ENCODE results near the gene ZNF611.
A peak's percentile ranks its signal among the peaks of the same experiment; 100 is the strongest.
"Not testable (repeated sequence)": the region's sequence is repeated elsewhere in the genome, so short reads cannot be mapped to it uniquely, and the experiment has no call there.

ZNF611 gene

DNA sequence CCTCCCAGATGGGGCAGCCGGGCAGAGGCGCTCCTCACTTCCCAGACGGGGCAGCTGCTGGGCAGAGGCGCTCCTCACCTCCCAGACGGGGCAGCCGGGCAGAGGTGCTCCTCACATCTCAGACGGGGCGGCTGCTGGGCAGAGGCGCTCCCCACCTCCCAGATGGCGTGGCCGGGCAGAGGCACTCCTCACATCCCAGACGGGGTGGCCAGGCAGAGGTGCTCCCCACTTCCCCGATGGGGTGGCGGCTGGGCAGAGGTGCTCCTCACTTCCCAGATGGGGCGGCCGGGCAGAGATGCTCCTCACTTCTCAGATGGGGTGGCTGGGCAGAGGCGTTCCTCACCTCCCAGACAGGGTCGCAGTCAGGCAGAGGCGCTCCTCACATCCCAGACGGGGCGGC, 14.3 kb downstream of the ZNF611 start:
- DNase-seq (ENCODE audit: extremely low read depth in 1 of 2, low read depth in 1 of 2): not testable (repeated sequence)

DNA sequence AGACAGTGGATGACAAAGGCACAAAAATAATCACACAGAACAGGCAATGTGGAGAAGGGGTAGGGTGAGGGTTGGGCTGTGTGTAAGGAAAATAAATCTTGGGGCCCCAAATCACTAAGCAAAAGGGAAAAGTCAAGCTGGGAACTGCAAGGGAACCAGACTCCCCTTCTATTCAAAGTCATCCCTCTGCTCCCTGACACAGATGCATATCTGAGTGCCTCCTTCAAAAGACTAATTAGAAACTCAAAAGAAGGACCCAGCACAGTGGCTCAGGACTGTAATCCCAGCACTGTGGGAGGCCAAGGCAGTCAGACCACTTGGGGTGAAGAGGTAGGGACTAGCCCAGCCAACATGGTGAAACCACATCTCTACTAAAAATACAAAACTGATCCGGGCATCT, 18.3 kb downstream of the ZNF611 start:
- DNase-seq (ENCODE audit: extremely low read depth in 1 of 2, low read depth in 1 of 2): no peak

DNA sequence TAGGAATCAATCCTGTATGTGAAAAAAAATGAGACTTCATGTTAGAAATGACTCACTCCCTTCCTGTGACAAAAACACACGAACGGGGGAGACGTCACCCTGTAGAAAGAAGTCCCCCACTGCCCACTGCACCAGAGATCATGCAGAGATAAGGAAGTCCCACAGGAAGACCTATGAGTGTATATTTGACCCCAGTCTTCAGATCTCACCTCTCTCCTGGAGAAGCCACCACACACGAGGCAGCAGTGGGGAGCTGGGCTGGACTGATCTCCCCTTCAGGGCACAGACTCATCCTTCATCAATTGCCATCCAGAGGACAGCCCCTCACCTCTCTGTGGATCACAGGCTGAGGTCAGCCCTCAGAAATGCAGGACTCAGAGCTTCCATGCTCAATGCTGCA, 18.9 kb downstream of the ZNF611 start:
- not testable (repeated sequence) for DNase-seq (ENCODE audit: extremely low read depth in 1 of 2, low read depth in 1 of 2)

DNA sequence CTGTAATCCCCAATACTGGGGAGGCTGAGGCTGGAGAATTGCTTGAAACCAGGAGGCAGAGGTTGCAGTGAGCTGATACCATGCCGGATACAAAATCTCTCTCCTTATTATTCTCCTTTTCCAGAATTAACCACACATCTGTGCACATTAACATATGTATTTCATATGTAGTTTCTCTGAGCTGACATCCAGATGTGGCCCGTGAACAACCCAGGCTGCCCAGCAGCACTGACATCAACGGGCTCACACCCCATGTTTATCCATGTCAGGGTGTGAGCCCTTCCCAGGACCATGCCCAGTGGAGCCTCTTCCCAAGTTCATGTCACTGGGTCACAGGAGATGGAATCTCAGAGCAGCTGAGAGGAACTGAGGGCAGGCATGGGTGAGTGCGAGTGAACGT, 19.5 kb downstream of the ZNF611 start:
- DNase-seq (ENCODE audit: extremely low read depth in 1 of 2, low read depth in 1 of 2): not testable (repeated sequence)

DNA sequence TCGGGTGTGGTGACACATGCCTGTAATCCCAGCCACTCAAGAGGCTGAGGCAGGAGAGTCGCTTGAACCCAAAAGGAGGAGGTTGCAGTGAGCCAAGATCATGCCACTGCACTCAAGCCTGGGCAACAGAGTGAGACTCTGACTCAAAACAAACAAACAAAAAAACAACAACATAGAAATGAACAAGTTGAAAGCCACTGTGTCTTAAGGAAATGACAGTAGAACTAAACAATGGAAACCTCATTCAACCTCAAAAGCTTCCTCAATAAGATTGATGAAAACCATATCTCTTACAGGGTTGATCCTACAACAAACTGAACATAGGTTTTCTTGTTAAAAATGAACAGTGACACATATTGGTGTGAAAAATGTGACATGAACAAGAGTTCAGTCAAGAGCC, 21.8 kb downstream of the ZNF611 start:
- DNase-seq (ENCODE audit: extremely low read depth in 1 of 2, low read depth in 1 of 2): not testable (repeated sequence)

DNA sequence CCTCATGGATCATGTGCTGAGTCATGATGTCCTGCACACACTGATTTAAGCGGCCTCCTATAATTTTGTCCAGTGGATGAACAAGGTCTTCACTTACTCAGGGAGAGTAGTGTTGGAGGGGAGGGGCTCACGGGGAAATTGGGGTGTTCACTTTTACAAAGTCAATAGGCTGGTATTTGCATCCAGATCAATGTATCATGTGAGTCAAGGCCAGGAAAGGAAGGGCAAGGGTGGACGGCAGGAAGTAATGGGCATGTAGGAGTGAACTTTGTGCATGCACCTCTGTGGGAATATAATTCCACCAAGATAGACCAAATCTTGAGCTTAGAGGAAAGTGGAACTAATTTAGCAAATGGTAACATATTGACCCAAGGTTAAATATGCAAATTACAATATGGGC, 23.2 kb downstream of the ZNF611 start:
- DNase-seq (ENCODE audit: extremely low read depth in 1 of 2, low read depth in 1 of 2): not testable (repeated sequence)

DNA sequence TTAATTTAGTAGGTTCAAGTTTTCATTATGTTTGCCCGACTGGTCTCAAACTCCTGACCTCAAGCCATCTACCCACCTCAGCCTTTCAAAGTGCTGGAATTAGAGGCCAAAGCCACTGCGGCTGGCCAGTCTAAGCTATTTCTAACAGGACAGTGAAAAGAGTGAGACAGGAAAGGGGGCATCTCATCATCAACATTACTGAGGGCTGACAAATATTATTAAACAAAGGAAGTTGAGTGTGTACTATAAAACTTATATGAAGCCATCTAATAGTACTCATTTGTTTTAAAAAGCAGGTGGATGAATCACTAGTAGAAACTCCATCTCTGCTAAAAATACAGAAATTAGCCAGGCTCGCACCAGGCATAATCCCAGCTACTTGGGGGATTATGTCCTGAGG, 24.3 kb downstream of the ZNF611 start:
- no peak for DNase-seq (ENCODE audit: extremely low read depth in 1 of 2, low read depth in 1 of 2)

DNA sequence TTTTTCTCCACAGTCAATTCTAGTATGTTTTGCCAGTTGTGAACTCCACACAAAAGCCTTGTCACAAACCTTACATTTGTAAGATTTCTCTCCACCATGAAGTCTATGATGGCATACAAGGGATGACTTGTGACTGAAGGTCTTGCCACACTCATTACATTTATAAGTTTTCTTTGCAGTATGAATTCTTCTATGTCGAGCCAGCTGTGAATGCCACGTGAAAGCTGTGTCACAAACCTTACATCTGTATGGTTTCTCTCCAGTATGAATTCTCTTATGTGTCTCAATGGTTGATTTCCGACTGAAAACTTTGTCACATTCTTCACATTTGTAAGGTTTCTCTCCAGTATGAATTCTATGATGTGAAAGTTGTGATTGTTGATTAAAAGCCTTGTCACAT, 29.2 kb downstream of the ZNF611 start:
- not testable (repeated sequence) for DNase-seq (ENCODE audit: extremely low read depth in 1 of 2, low read depth in 1 of 2)

- DNase-seq (ENCODE audit: extremely low read depth in 1 of 2, low read depth in 1 of 2): no peak
Observed at GRCh38 chr19:52703917-52704316, 30.9 kb downstream of the ZNF611 start.

DNA sequence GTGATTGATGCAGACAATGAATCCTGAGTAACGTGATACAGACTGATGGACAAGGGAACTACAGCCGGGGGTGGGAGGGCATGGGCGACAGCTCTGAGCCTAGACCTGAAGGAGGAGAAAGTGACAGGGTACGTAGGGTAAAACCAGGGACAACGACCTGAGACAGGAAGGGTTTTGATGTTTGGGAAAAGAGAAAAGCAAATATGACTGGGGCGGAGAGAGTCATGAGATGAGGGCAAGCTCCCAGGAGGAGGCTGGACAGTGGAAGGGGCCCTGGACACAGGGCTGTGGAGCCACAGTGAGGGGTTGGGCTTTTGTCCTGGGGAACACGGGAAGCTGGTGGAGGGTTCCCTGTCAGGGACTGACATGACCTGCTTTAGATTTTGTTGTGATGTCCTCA, 34.2 kb downstream of the ZNF611 start:
- no peak for DNase-seq (ENCODE audit: extremely low read depth in 1 of 2, low read depth in 1 of 2)

GRCh38 chr19:52699555-52699954, 35.3 kb downstream of the ZNF611 start:
- DNase-seq (ENCODE audit: extremely low read depth in 1 of 2, low read depth in 1 of 2): not testable (repeated sequence)

DNA sequence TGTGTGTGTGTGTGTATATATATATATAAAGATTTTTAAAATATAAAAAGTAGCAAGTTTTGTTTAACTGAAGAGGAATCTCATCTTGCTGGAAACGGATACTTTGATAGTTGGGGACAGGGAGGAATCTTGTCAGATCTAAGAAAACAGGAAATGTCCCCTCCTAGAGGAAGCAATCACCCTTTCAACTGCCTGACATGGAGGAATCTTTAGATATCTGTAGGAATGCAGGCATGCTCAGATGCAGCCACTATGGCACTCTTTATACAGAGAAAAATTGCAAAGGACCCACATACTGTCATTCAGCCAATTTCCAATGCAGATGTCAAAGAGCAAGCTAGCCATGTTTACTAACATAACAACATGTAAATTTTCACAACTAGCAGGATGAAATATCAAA, 38.8 kb downstream of the ZNF611 start:
- DNase-seq (ENCODE audit: extremely low read depth in 1 of 2, low read depth in 1 of 2): no peak

GRCh38 chr19:52694921-52695320, 39.9 kb downstream of the ZNF611 start:
- no peak for DNase-seq (ENCODE audit: extremely low read depth in 1 of 2, low read depth in 1 of 2)

DNA sequence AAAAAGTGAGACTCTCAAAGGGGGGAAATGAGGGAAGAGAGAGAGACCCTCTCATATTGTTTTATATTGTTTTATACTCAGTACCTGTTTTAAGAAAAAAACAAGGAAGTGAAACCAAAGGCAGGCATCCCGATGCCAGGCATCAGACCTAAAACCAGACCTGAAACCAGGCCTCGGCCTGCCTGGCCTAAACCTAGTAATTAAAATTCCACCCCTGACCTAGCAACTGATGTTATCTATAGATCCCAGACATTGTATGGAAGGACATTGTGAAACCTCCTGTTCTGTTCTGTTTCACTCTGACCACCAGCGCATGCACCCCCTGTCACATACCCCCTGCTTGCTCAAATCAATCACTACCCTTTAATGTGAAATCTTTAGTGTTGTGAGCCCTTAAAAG, 40.6 kb downstream of the ZNF611 start:
- not testable (repeated sequence) for DNase-seq (ENCODE audit: extremely low read depth in 1 of 2, low read depth in 1 of 2)

GRCh38 chr19:52692431-52693008, 42.3 kb downstream of the ZNF611 start:
- DNase-seq (ENCODE audit: extremely low read depth in 1 of 2, low read depth in 1 of 2): no peak

DNA sequence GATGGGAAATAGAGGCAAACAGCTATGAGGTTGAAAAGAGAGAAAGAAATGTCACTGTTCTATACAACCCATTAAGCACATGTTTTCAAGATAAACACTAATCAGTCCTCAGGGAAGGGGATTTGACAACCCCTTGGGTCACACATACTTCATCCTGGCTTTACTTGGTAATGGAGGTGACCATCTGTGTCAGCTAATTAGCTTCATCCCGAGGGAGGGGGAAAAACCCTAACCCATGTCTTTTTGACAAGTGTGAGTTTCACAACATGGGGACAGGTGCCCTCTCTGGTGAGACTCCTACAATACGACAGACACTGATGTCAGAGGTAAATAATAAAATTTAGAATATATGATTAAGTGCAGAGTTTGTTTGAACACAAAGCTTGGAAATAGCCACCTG, 43.1 kb downstream of the ZNF611 start:
- DNase-seq (ENCODE audit: extremely low read depth in 1 of 2, low read depth in 1 of 2): no peak

- DNase-seq (ENCODE audit: extremely low read depth in 1 of 2, low read depth in 1 of 2): no peak
Observed at GRCh38 chr19:52691215-52691610, 43.6 kb downstream of the ZNF611 start.

DNA sequence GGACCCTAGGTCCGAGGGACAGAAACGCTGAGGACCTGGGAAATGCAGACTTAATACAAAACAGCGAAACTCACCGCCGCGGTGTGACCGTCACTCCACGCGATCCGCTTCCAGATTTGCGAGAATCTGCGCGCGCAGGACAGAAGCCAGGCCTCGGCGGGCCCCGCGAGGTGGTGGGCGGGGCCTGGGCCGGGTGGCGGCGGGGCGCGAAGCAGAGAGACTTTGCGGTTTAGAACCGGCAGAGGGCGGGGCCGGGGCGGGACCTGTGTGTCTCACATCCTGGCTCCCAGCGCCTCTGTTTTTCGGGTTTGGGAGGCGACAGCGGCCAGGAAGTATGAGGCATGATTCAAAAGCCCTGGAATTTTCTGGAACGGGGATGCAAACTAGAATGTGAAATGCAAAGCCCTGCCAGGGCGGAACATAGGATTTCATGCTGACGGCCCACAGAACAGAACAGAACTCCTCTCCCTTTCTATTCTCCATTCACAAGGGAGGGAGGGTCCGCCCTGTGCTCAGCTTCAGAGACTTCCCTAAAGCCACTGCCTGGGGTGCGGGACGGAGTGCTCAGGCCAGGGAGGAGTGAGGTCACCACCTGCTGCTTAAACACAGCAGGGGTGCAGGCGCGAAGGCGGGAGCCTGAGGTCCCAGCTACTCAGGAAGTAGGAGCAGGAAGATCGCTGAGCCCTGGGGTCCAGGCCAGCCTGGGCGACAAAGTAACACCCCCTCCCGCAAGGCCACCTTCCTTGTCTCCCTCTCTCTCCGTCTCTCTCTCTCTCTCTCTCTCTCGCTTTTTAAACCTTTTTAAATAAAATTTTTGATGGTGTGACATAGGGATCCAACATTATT, 44.3 kb downstream of the ZNF611 start:
- peak; percentile 76 to 88 for DNase-seq (ENCODE audit: extremely low read depth in 1 of 2, low read depth in 1 of 2)

GRCh38 chr19:52689843-52690368, 44.9 kb downstream of the ZNF611 start:
- peak in 1 of 2 donors; percentile 22 for DNase-seq (ENCODE audit: extremely low read depth in 1 of 2, low read depth in 1 of 2)

- DNase-seq (ENCODE audit: extremely low read depth in 1 of 2, low read depth in 1 of 2): not testable (repeated sequence)
Observed at GRCh38 chr19:52688925-52689796, 45.7 kb downstream of the ZNF611 start.

DNA sequence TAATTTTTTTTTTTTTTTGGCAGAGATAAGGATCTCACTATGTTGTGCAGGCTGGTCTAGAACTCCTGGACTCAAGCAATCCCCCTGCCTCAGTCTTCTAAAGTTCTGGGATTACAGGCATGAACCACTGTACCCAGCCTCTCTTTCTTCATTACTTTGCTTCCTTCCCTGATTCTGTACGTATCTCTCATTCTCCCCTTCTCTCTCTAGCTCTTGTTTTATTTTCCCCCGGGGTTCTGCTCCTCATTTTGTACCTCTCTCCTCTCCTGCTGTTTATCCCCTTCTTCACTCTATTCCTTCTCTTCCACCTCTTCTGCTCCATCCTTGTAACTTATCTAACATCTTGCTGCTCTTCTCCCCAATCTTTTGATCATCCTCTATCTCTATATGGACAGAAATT, 46.5 kb downstream of the ZNF611 start:
- DNase-seq (ENCODE audit: extremely low read depth in 1 of 2, low read depth in 1 of 2): no peak
